Endothelial cell of umbilical vein (primary cell): ENCODE data around the gene RANBP3. TPM values are rescaled to one million over a fixed set of nuclear protein-coding genes. Genes with fewer than 3 reads are reported as not detected.

Experiments
- BruUV-seq: library from RNA; stranded (reverse); fragments of 400-500 nt; replicated peaks from 2 replicates; lab custom pipeline; 2021; lab: Mats Ljungman, UMichigan
- CTCF ChIA-PET: fragments of 300-600, 350-600 bp; sonication (Branson Sonifier 250); formaldehyde crosslinking; loops from one replicate; lab custom pipeline; 2021; ENCODE audit warnings: antibody characterized with exemption, inconsistent platforms; lab: Charles Lee
- POLR2A ChIA-PET: fragments of 300-600, 350-600 bp; sonication (Branson Sonifier 250); formaldehyde crosslinking; loops from one replicate; lab custom pipeline; 2021; ENCODE audit warnings: antibody characterized with exemption, inconsistent platforms; lab: Charles Lee
- DNase-seq: peaks from one replicate; pipeline ENCODE4 v3.0.0-alpha.2; 2011; ENCODE audit warnings: low read depth, low spot score
- FAIRE-seq: peaks from 2 replicates; lab custom pipeline; 2011; peaks lifted over from hg19 to GRCh38; lab: Jason Lieb, UNC
- H2AFZ ChIP-seq: 2 replicates; pipeline ENCODE4 v1.6.0; 2012; ENCODE audit warnings: low read depth, low read length, control low read depth, inconsistent platforms
- H3K27ac ChIP-seq: 2 replicates; pipeline ENCODE4 v1.5.1; 2011; ENCODE audit warnings: low read depth, mild to moderate bottlenecking, control low read depth, low read length, moderate library complexity; ENCODE audit not compliant: insufficient read depth
- H3K27me3 ChIP-seq, 2 experiments: 2 replicates each; pipeline versions ENCODE4 v1.6.0 to v1.6.1; 2011; ENCODE audit warnings: low read length in 2 of 2, mixed read lengths in 1 of 2; ENCODE audit not compliant: control insufficient read depth in 2 of 2, insufficient read depth in 2 of 2
- H3K36me3 ChIP-seq, 2 experiments: 2 replicates in 1 of 2; 3 replicates in 1 of 2; pipeline ENCODE4 v1.5.1; 2011; ENCODE audit warnings: low read length in 2 of 2, mild to moderate bottlenecking in 1 of 2, moderate library complexity in 1 of 2; ENCODE audit not compliant: control insufficient read depth in 2 of 2, insufficient read depth in 2 of 2; ENCODE audit errors: extremely low read depth in 1 of 2
- H3K4me1 ChIP-seq: 3 replicates; pipeline ENCODE4 v1.5.1; 2011; ENCODE audit warnings: mild to moderate bottlenecking, low read length; ENCODE audit not compliant: control insufficient read depth, insufficient read depth; ENCODE audit errors: extremely low read depth
- H3K4me2 ChIP-seq: 2 replicates; pipeline ENCODE4 v1.6.1; 2011; ENCODE audit warnings: low read length, control low read depth, mixed read lengths; ENCODE audit not compliant: insufficient read depth
- H3K4me3 ChIP-seq, 3 experiments: fragments of 200-600 bp in 1 of 3; sonication (generic), shearing (Covaris generic) in 1 of 3; replicated peaks in 1 of 3; 2 replicates each; pipeline ENCODE4 v1.5.1; 2011 to 2016; ENCODE audit warnings: control low read depth in 3 of 3, low read length in 3 of 3, mild to moderate bottlenecking in 2 of 3, inconsistent platforms in 1 of 3, low read depth in 1 of 3, moderate library complexity in 1 of 3; ENCODE audit not compliant: insufficient read depth in 1 of 3
- H3K79me2 ChIP-seq: 2 replicates; pipeline ENCODE4 v1.6.0; 2012; ENCODE audit warnings: low read length, inconsistent platforms; ENCODE audit not compliant: control insufficient read depth, insufficient read depth
- H3K9ac ChIP-seq: replicated peaks from 2 replicates; pipeline ENCODE3; 2011; ENCODE audit warnings: low read length, control low read depth; ENCODE audit not compliant: insufficient read depth; ENCODE audit errors: extremely low read depth
- H3K9me1 ChIP-seq: replicated peaks from 3 replicates; pipeline ENCODE4 v1.6.0; 2011; ENCODE audit warnings: mild to moderate bottlenecking, low read length; ENCODE audit not compliant: control insufficient read depth, insufficient read depth; ENCODE audit errors: extremely low read depth
- H3K9me3 ChIP-seq: replicated peaks from 2 replicates; pipeline ENCODE4 v1.5.1; 2012; ENCODE audit warnings: low read length, inconsistent platforms; ENCODE audit not compliant: control insufficient read depth, insufficient read depth
- H4K20me1 ChIP-seq: replicated peaks from 2 replicates; pipeline ENCODE3; 2011; ENCODE audit warnings: mild to moderate bottlenecking, low read length; ENCODE audit not compliant: control insufficient read depth, insufficient read depth; ENCODE audit errors: extremely low read depth
- CTCF ChIP-seq, 2 donors: IDR thresholded peaks; 1 replicate in 1 of 2; 2 replicates in 1 of 2; pipeline ENCODE4 v1.5.1; 2011; ENCODE audit warnings: low read length in 2 of 2, mild to moderate bottlenecking in 2 of 2, moderate library complexity in 2 of 2, control low read depth in 1 of 2, inconsistent platforms in 1 of 2, low read depth in 1 of 2; ENCODE audit not compliant: insufficient read depth in 1 of 2; ENCODE audit errors: extremely low read depth in 1 of 2
- EZH2 ChIP-seq: IDR thresholded peaks from 2 replicates; pipeline ENCODE4 v1.6.1; 2012; ENCODE audit warnings: borderline replicate concordance, low read depth, mild to moderate bottlenecking, moderate library complexity, low read length, inconsistent platforms; ENCODE audit not compliant: severe bottlenecking
- FOS ChIP-seq: IDR thresholded peaks from 2 replicates; pipeline ENCODE4 v1.6.1; 2011; ENCODE audit warnings: mild to moderate bottlenecking, low read length, moderate library complexity, borderline replicate concordance; ENCODE audit not compliant: insufficient read depth
- GATA2 ChIP-seq: IDR thresholded peaks from 2 replicates; pipeline ENCODE4 v1.7.0; 2011; ENCODE audit warnings: low read depth, mild to moderate bottlenecking, moderate library complexity, mixed read lengths, low read length; ENCODE audit not compliant: insufficient read length, insufficient read depth
- JUN ChIP-seq: IDR thresholded peaks from 2 replicates; pipeline ENCODE4 v1.6.1; 2011; ENCODE audit warnings: borderline replicate concordance, low read depth; ENCODE audit not compliant: insufficient read length, insufficient read depth
- MYC ChIP-seq: IDR thresholded peaks from one replicate; pipeline ENCODE4 v1.6.1; 2011; ENCODE audit warnings: mild to moderate bottlenecking, low read depth, low read length
- POLR2A ChIP-seq: IDR thresholded peaks from 2 replicates; pipeline ENCODE4 v1.6.1; 2012; ENCODE audit warnings: low read depth, mild to moderate bottlenecking, control low read depth, low read length
- POLR2AphosphoS5 ChIP-seq: IDR thresholded peaks from 2 replicates; pipeline ENCODE4 v1.6.1; 2012; ENCODE audit warnings: low read depth, mild to moderate bottlenecking, control low read depth, low read length, moderate library complexity; ENCODE audit not compliant: insufficient read depth
- dilution Hi-C: fragments of 300-500 bp; cut with MboI; formaldehyde crosslinking; loops from one replicate; pipeline ENCODE4 v1.15.0; 2019; ENCODE audit warnings: low sequenced_read_pairs; ENCODE audit not compliant: extremely low pct_ligation_motif_present
- intact Hi-C: fragments of 100-400 bp; cut with micrococcal nuclease; formaldehyde crosslinking; loops from one replicate; pipeline ENCODE4 v1.10.0; 2022
- polyA plus RNA-seq, 4 experiments: library from polyadenylated mRNA; depleted of rRNA in 3 of 4; stranded (reverse) in 3 of 4; unstranded in 1 of 4; fragments of >200 nt; gene quantifications; 2 replicates each; pipeline versions ENCODE4 v1.2.1 to v1.2.3, GENCODE V29; 2011 to 2012; ENCODE audit warnings: missing spikeins in 1 of 4
- total RNA-seq: library from RNA; stranded (reverse); gene quantifications from 2 replicates; pipeline ENCODE4 v1.2.3, GENCODE V29; 2021
- TF ChIP-seq, protein P1 (sequence below): IDR thresholded peaks from 2 replicates; pipeline ENCODE4 v1.6.1; 2011; ENCODE audit not compliant: insufficient read depth, insufficient read length

Gene RANBP3
- total and polyA plus RNA-seq, 2 donors (not counting 3 experiments of a cell fraction or from before 2014, with no cell fraction given), result 72.3 to 85.3 TPM

- POLR2A ChIA-PET, result no interaction called here
- Histone ChIP-seq H3K9ac (no peak overlapping the region), H3K79me2 (no peaks in the 10 kb centered on the region), H3K36me3 (peaks cover 13 to 35% of the 10 kb centered on the region in 2 experiments), H3K4me3 (no peak overlapping the region), H4K20me1 (no peaks in the 10 kb centered on the region), H3K9me3 (no peaks in the 10 kb centered on the region), H3K27ac (no peak overlapping the region), H3K4me2 (no peak overlapping the region), H3K4me1 (peaks cover 30% of the 10 kb centered on the region), H2AFZ (no peak overlapping the region), H3K9me1 (no peaks in the 10 kb centered on the region), H3K27me3 (no peaks in the 10 kb centered on the region)
- dilution Hi-C loops (no loop called here), intact Hi-C loops (no loop called here)
- TF ChIP-seq POLR2A (no peak), POLR2AphosphoS5 (no peak), FOS (no peak), CTCF (IDR thresholded peaks at IDR 0.05; ENCODE audit: extremely low read depth in 1 of 2, insufficient read depth in 1 of 2, low read depth in 1 of 2, low read length in 2 of 2) (no peak), JUN (no peak), MYC (no peak), EZH2 (no peak), GATA2 (no peak)
- TF ChIP-seq, protein P1, sequence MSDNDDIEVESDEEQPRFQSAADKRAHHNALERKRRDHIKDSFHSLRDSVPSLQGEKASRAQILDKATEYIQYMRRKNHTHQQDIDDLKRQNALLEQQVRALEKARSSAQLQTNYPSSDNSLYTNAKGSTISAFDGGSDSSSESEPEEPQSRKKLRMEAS, result no peak
- no peak for DNase-seq
- CTCF ChIA-PET, result no interaction called here
- no TSS peak for BruUV-seq
- no peak for FAIRE-seq
Measured at GRCh38 chr19:5932146-5932545, 45.8 kb downstream of the RANBP3 start.
